Smooth muscle cell (in vitro differentiated cells): ENCODE measurements around the gene UXT. TPM values are rescaled to one million over a fixed set of nuclear protein-coding genes. Genes with fewer than 3 reads are reported as not detected.

ENCODE experiments used
- DNase-seq: peaks from one replicate; lab custom pipeline; 2025; ENCODE audit not compliant: unreplicated experiment; lab: John Stamatoyannopoulos, UW
- H2AFZ ChIP-seq: fragments of 200-600 bp; sonication (generic); 2 replicates; pipeline ENCODE4 v1.6.0; 2016; ENCODE audit warnings: antibody characterized with exemption, low read depth, mild to moderate bottlenecking
- H3F3A ChIP-seq: fragments of 200-600 bp; sonication (generic); 2 replicates; pipeline ENCODE4 v1.6.0; 2017; ENCODE audit warnings: antibody characterized with exemption, low read depth
- H3K27ac ChIP-seq: fragments of 200-600 bp; sonication (generic); 2 replicates; pipeline ENCODE4 v1.5.1; 2016; ENCODE audit warnings: low read depth, mild to moderate bottlenecking
- H3K27me3 ChIP-seq: fragments of 200-600 bp; sonication (generic); 2 replicates; pipeline ENCODE4 v1.6.1; 2016; ENCODE audit warnings: low read depth, mild to moderate bottlenecking
- H3K36me3 ChIP-seq: fragments of 200-600 bp; sonication (generic); 2 replicates; pipeline ENCODE4 v1.5.1; 2016; ENCODE audit warnings: low read depth
- H3K4me1 ChIP-seq: fragments of 200-600 bp; sonication (generic); 2 replicates; pipeline ENCODE4 v1.5.1; 2016; ENCODE audit warnings: low read depth
- H3K4me2 ChIP-seq: fragments of 200-600 bp; sonication (generic); 2 replicates; pipeline ENCODE4 v1.6.0; 2016; ENCODE audit warnings: mild to moderate bottlenecking
- H3K4me3 ChIP-seq: fragments of 200-600 bp; sonication (generic); 2 replicates; pipeline ENCODE4 v1.5.1; 2016; ENCODE audit warnings: mild to moderate bottlenecking
- H3K79me2 ChIP-seq: fragments of 200-600 bp; sonication (generic); 2 replicates; pipeline ENCODE4 v1.6.0; 2016; ENCODE audit warnings: low read depth, mild to moderate bottlenecking
- H3K9ac ChIP-seq: fragments of 200-600 bp; sonication (generic); 2 replicates; pipeline ENCODE4 v1.6.0; 2016; ENCODE audit warnings: low read depth
- H3K9me3 ChIP-seq: fragments of 200-600 bp; sonication (generic); replicated peaks from 2 replicates; pipeline ENCODE4 v1.5.1; 2016; ENCODE audit warnings: low read depth
- H4K20me1 ChIP-seq: fragments of 200-600 bp; sonication (generic); 2 replicates; pipeline ENCODE4 v1.6.0; 2016; ENCODE audit warnings: low read depth
- WGBS: methylation state at CpG from one replicate; pipeline ENCODE4 v1.1.7; 2016; ENCODE audit warnings: low lambda C conversion rate; 5-methylcytosine and 5-hydroxymethylcytosine counted together
- polyA plus RNA-seq: library from polyadenylated mRNA; unstranded; fragments of >200 nt; fragmentation: Nextera tagmentation; extraction: Ambion mirVana; gene quantifications from 2 replicates; pipeline ENCODE4 v1.2.1, GENCODE V29; 2016
- total RNA-seq: library from RNA; depleted of rRNA; stranded (reverse); fragments of >200 nt; gene quantifications from 2 replicates; pipeline ENCODE4 v1.2.3, GENCODE V29; 2014
- TF ChIP-seq, protein P1 (sequence below): fragments of 200-600 bp; sonication (generic); IDR thresholded peaks from 2 replicates; pipeline ENCODE4 v1.5.1; 2017; ENCODE audit warnings: borderline replicate concordance, mild to moderate bottlenecking, antibody characterized with exemption; ENCODE audit not compliant: insufficient read depth, poor library complexity, severe bottlenecking

The UXT gene
- total and polyA plus RNA-seq, 2 experiments from 2014 or later: 204 to 230 TPM

- H3K27me3 ChIP-seq: no peaks in the 10 kb centered on the region
- no peak overlapping the region for H3K4me3 ChIP-seq
- no peak for DNase-seq
- no peaks in the 10 kb centered on the region for H3F3A ChIP-seq
- H3K9me3 ChIP-seq: no peaks in the 10 kb centered on the region
- H3K79me2 ChIP-seq: no peaks in the 10 kb centered on the region
- no peaks in the 10 kb centered on the region for H4K20me1 ChIP-seq
- WGBS: 96% methylated on average over 2 of the region's 2 CpGs
- no peaks in the 10 kb centered on the region for H3K36me3 ChIP-seq
- H2AFZ ChIP-seq: no peak overlapping the region
- no peak overlapping the region for H3K4me2 ChIP-seq
- H3K4me1 ChIP-seq: no peaks in the 10 kb centered on the region
- H3K27ac ChIP-seq: no peak overlapping the region
- TF ChIP-seq, protein P1, sequence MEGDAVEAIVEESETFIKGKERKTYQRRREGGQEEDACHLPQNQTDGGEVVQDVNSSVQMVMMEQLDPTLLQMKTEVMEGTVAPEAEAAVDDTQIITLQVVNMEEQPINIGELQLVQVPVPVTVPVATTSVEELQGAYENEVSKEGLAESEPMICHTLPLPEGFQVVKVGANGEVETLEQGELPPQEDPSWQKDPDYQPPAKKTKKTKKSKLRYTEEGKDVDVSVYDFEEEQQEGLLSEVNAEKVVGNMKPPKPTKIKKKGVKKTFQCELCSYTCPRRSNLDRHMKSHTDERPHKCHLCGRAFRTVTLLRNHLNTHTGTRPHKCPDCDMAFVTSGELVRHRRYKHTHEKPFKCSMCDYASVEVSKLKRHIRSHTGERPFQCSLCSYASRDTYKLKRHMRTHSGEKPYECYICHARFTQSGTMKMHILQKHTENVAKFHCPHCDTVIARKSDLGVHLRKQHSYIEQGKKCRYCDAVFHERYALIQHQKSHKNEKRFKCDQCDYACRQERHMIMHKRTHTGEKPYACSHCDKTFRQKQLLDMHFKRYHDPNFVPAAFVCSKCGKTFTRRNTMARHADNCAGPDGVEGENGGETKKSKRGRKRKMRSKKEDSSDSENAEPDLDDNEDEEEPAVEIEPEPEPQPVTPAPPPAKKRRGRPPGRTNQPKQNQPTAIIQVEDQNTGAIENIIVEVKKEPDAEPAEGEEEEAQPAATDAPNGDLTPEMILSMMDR: no peak
- H3K9ac ChIP-seq: no peak overlapping the region
These were observed 33.6 kb downstream of the UXT start for GRCh38 chrX:47625365-47625764.

DNA sequence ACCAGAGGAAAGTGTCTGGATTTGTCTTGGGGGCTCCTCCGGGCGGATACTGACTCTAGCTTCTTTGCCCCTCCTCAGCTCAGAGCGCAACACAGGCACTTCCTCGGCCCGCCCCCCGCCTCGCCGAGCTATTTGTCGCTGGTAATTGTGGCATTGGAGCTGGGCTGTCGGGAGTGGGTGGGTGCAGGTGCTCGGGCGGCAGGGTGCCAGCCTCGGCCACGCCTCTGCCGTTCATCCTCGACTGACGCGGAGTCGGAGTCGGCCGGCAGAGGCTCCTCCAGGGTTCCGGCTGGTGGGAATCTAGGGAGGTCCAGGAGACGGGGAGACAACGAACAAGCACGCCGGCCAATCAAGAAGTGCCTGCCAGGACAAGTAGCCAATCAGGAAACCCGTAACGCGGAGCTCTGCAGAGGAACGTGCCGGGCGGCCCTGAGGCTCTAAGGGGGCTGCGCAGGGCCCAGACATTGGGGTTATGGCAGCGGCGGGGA is 35.4 kb downstream of the UXT start:
- Histone ChIP-seq H3K27ac (no peak overlapping the region), H3K4me1 (no peaks in the 10 kb centered on the region), H2AFZ (no peak overlapping the region), H3K9me3 (no peaks in the 10 kb centered on the region), H3F3A (no peaks in the 10 kb centered on the region), H3K27me3 (no peaks in the 10 kb centered on the region), H3K4me3 (peak overlapping the region; percentile 35), H4K20me1 (no peaks in the 10 kb centered on the region), H3K36me3 (no peaks in the 10 kb centered on the region), H3K4me2 (peak overlapping the region; percentile 80), H3K9ac (no peak overlapping the region), H3K79me2 (no peaks in the 10 kb centered on the region)
- TF ChIP-seq, protein P1: no peak
- peak; percentile 5 for DNase-seq
- WGBS: 55% methylated on average over 35 of the region's 35 CpGs

DNA sequence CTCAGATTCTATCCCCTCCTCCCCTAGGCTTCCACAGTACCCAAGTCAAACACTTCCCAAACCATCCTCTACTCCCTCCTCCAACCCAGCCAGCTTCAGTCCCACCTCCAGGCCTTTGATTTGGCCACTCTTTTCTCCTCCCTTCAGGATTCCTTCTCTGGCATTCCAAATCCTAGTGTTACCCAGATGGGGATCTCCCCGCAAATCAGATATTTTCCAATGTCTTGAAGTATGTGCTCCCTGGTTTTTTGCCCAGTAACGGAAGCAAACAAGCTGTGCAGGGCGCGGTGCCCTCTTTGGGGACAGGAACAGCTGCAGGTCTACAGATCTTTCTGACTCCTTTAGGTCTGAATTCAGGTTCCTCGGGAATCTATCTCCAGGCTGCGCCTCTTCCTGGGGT is 37.1 kb downstream of the UXT start:
- H2AFZ ChIP-seq: no peak overlapping the region
- H3F3A ChIP-seq: no peaks in the 10 kb centered on the region

GRCh38 chrX:47620303-47620685 is 38.7 kb downstream of the UXT start:
- Histone ChIP-seq H3K4me3 (no peak overlapping the region), H3K9ac (no peak overlapping the region), H3K79me2 (no peaks in the 10 kb centered on the region), H3K9me3 (no peaks in the 10 kb centered on the region), H3K36me3 (no peaks in the 10 kb centered on the region), H3F3A (no peaks in the 10 kb centered on the region), H4K20me1 (no peaks in the 10 kb centered on the region), H3K4me2 (no peak overlapping the region), H3K27me3 (no peaks in the 10 kb centered on the region), H3K27ac (no peak overlapping the region), H3K4me1 (no peaks in the 10 kb centered on the region), H2AFZ (no peak overlapping the region)
- WGBS: 75% methylated on average over 9 of the region's 9 CpGs
- TF ChIP-seq, protein P1: no peak
- no peak for DNase-seq

More for the DNA sequence above, 37.1 kb downstream of the UXT start:
- Histone ChIP-seq H3K27me3 (no peaks in the 10 kb centered on the region), H3K27ac (no peak overlapping the region), H3K4me2 (no peak overlapping the region), H4K20me1 (no peaks in the 10 kb centered on the region), H3K79me2 (no peaks in the 10 kb centered on the region), H3K4me3 (no peak overlapping the region), H3K9ac (no peak overlapping the region), H3K4me1 (no peaks in the 10 kb centered on the region), H3K36me3 (no peaks in the 10 kb centered on the region), H3K9me3 (no peaks in the 10 kb centered on the region)
- WGBS: 81% methylated on average over 6 of the region's 6 CpGs
- no peak for DNase-seq
- TF ChIP-seq, protein P1: no peak
